Upper lobe of right lung (tissue), 1 donor: ENCODE measurements around the gene RAB7B. TPM values are rescaled to one million over a fixed set of nuclear protein-coding genes. Genes with fewer than 3 reads are reported as not detected.
A peak's percentile ranks its signal among the peaks of the same experiment; 100 is the strongest.
"Not testable (repeated sequence)": the region's sequence is repeated elsewhere in the genome, so short reads cannot be mapped to it uniquely, and the experiment has no call there.

Experiments used
- ATAC-seq: fragments of 200-7000 bp; cut with Tn5 transposase; one replicate; pipeline ENCODE4 v1.9.1; 2020; ENCODE audit warnings: mild to moderate bottlenecking, moderate library complexity
- DNase-seq: peaks from one replicate; pipeline ENCODE4 v3.0.0-alpha.2; 2020
- H3K27ac ChIP-seq: fragments of 200-600 bp; one replicate; pipeline ENCODE4 v1.8.0; 2022
- H3K27me3 ChIP-seq: fragments of 200-600 bp; one replicate; pipeline ENCODE4 v1.8.0; 2022; ENCODE audit warnings: mild to moderate bottlenecking
- H3K36me3 ChIP-seq: fragments of 200-600 bp; one replicate; pipeline ENCODE4 v1.8.0; 2022
- H3K4me1 ChIP-seq: fragments of 200-600 bp; one replicate; pipeline ENCODE4 v1.8.0; 2022
- H3K4me3 ChIP-seq: fragments of 200-600 bp; one replicate; pipeline ENCODE4 v1.8.0; 2022; ENCODE audit warnings: mild to moderate bottlenecking
- H3K9me3 ChIP-seq: fragments of 200-600 bp; one replicate; pipeline ENCODE4 v1.8.0; 2022
- intact Hi-C: fragments of 100-400 bp; cut with DNase I; formaldehyde crosslinking; loops from one replicate; pipeline ENCODE4 v1.11.0; 2022
- total RNA-seq: library from RNA; stranded (reverse); fragmentation: NEBNext Ultra II Directional; extraction: Animal tissue kit (Norgen Biotek cat#: 25700); gene quantifications from one replicate; pipeline ENCODE4 v1.2.1, GENCODE V29; 2021
- TF ChIP-seq, protein P1 (sequence below): fragments of 200-600 bp; IDR thresholded peaks from one replicate; pipeline ENCODE4 v1.8.0; 2022; ENCODE audit warnings: antibody characterized with exemption
- donor health status: DM: no; HTN: yes; CAD: no; lungs with severe emphysema.

The RAB7B gene
- total RNA-seq, 1 donor from 2014 or later: 7.0 TPM

GRCh38 chr1:206001476-206001888 is 1.7 kb downstream of the RAB7B start:
- DNase-seq: peak; percentile 72
- peak; percentile 82 for ATAC-seq
- Histone ChIP-seq H3K9me3 (no peaks in the 10 kb centered on the region), H3K4me3 (peak overlapping the region; percentile 5), H3K27ac (no peak overlapping the region), H3K36me3 (no peaks in the 10 kb centered on the region), H3K4me1 (peaks cover 19% of the 10 kb centered on the region), H3K27me3 (no peaks in the 10 kb centered on the region)
- intact Hi-C loops: no loop called here
- TF ChIP-seq, protein P1, sequence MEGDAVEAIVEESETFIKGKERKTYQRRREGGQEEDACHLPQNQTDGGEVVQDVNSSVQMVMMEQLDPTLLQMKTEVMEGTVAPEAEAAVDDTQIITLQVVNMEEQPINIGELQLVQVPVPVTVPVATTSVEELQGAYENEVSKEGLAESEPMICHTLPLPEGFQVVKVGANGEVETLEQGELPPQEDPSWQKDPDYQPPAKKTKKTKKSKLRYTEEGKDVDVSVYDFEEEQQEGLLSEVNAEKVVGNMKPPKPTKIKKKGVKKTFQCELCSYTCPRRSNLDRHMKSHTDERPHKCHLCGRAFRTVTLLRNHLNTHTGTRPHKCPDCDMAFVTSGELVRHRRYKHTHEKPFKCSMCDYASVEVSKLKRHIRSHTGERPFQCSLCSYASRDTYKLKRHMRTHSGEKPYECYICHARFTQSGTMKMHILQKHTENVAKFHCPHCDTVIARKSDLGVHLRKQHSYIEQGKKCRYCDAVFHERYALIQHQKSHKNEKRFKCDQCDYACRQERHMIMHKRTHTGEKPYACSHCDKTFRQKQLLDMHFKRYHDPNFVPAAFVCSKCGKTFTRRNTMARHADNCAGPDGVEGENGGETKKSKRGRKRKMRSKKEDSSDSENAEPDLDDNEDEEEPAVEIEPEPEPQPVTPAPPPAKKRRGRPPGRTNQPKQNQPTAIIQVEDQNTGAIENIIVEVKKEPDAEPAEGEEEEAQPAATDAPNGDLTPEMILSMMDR: no peak

DNA sequence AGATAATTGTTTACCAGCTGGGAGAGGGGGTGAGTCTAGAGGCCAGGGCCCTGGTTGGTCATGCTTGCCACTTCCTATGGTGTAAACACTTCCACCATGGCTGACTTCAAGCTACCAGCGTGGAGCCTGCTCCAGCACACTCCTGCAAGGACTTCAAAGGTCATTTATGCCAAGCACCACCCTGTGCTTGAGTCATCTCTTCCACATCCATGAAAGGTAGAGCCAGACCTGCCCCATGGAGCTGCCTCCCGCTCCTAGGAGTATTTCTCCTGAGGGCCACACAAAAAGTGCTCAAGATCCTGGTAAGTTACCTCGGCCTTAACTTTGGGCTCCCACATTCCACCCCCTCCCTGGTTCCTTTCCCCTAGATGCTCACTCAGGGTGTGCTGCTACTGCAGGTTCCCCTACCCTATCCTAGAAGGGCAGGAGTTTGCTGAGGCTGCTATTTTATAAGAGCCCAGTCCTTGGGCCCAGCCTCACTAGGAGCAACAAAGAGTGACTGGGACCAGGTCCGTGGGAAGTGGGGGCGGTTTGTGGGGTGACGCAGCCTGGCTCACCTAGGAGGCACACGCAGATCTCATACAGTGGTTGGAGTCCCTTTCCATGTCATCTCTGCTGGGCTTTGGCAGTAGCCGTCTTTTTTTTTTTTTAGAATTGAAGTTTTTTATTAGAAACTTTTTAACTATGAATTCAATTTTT is 2.4 kb downstream of the RAB7B start:
- no peak overlapping the region for H3K4me3 ChIP-seq
- no peak for DNase-seq
- H3K27me3 ChIP-seq: no peaks in the 10 kb centered on the region
- no peaks in the 10 kb centered on the region for H3K9me3 ChIP-seq
- no peak for ATAC-seq
- H3K4me1 ChIP-seq: peaks cover 19% of the 10 kb centered on the region
- TF ChIP-seq, protein P1: no peak
- no peaks in the 10 kb centered on the region for H3K36me3 ChIP-seq
- intact Hi-C loops: no loop called here
- no peak overlapping the region for H3K27ac ChIP-seq

DNA sequence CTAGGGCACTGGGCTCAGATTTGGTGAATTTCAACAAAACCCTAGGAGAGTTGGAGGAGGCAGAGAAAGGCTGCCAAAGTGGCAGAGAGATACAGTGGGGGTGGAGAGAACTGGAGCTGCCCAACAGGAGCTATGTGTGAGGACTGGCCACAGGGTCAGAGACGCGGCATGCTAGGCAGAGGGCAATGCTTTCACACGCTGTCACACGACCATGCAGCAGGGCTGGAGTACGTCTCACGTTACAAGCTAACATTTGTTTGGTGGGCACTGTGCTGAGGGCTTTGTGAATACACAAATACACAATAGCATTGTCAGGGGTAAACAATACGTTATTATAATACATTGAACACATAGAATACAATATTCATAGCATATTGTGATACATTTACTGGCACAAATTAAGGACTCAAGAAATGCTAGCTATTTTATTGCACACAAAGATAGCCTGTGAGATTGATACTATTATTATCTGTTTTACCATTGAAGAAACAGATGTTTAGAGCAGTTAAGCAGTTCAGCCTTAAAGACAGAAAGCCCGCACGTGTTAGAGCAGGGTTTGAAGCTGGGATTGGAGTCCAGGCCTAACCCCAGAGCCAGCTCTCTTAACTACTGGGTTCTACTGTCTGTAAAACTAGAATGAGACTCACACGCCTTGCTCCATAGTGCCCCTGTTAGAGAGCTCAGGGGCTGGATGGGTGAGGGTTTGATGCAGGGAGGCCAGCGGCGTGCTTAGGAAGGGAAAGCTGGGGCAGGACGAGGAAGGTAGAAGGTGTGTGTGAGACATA is 4.5 kb downstream of the RAB7B start:
- Histone ChIP-seq H3K27me3 (no peaks in the 10 kb centered on the region), H3K27ac (no peak overlapping the region), H3K4me3 (no peak overlapping the region), H3K9me3 (no peaks in the 10 kb centered on the region), H3K36me3 (no peaks in the 10 kb centered on the region), H3K4me1 (peaks cover 19% of the 10 kb centered on the region)
- peak; percentile 45 for DNase-seq
- intact Hi-C loops: no loop called here
- ATAC-seq: no peak
- TF ChIP-seq, protein P1: no peak

- intact Hi-C loops, H3K4me1 ChIP-seq, H3K36me3 ChIP-seq, ATAC-seq, H3K27me3 ChIP-seq, H3K9me3 ChIP-seq, H3K4me3 ChIP-seq, H3K27ac ChIP-seq, DNase-seq: not testable (repeated sequence)
These were observed 6.6 kb downstream of the RAB7B start for GRCh38 chr1:205996641-205997040.

GRCh38 chr1:205994346-205994745 is 8.8 kb downstream of the RAB7B start:
- no peaks in the 10 kb centered on the region for H3K4me1 ChIP-seq
- DNase-seq: no peak
- no peaks in the 10 kb centered on the region for H3K9me3 ChIP-seq
- intact Hi-C loops: no loop called here
- no peaks in the 10 kb centered on the region for H3K36me3 ChIP-seq
- H3K27me3 ChIP-seq: no peaks in the 10 kb centered on the region
- no peak for ATAC-seq
- no peak overlapping the region for H3K4me3 ChIP-seq
- H3K27ac ChIP-seq: no peak overlapping the region
- TF ChIP-seq, protein P1: no peak

- Histone ChIP-seq H3K27ac (no peak overlapping the region), H3K4me3 (no peak overlapping the region), H3K4me1 (no peaks in the 10 kb centered on the region), H3K36me3 (no peaks in the 10 kb centered on the region), H3K9me3 (no peaks in the 10 kb centered on the region), H3K27me3 (no peaks in the 10 kb centered on the region)
- TF ChIP-seq, protein P1: no peak
- ATAC-seq: no peak
- intact Hi-C loops: no loop called here
- no peak for DNase-seq
These were observed 10.1 kb downstream of the RAB7B start for GRCh38 chr1:205993068-205993467.
